Liver (tissue), 9 donors: ENCODE results near the gene WNT2. TPM values are rescaled to one million over a fixed set of nuclear protein-coding genes. Genes with fewer than 3 reads are reported as not detected.

Experiments used
- DNase-seq: peaks from one replicate; pipeline ENCODE4 v3.0.0-alpha.2; 2017; ENCODE audit warnings: low spot score
- H3K27ac ChIP-seq, 2 donors: one replicate each; pipeline ENCODE4 v1.7.0; 2013; ENCODE audit warnings: inconsistent platforms in 2 of 2, low read length in 2 of 2, control low read depth in 1 of 2, low read depth in 1 of 2, mild to moderate bottlenecking in 1 of 2
- H3K27me3 ChIP-seq, 4 donors: one replicate each; pipeline versions ENCODE4 v1.6.1 to v1.7.0; 2013; ENCODE audit warnings: low read length in 3 of 4, inconsistent platforms in 1 of 4, mild to moderate bottlenecking in 1 of 4, moderate library complexity in 1 of 4; ENCODE audit not compliant: control insufficient read depth in 4 of 4, insufficient read depth in 4 of 4
- H3K36me3 ChIP-seq, 4 donors: one replicate each; pipeline versions ENCODE4 v1.6.1 to v1.7.0; 2013; ENCODE audit warnings: low read length in 3 of 4, mild to moderate bottlenecking in 3 of 4, low read depth in 1 of 4, moderate library complexity in 1 of 4; ENCODE audit not compliant: control insufficient read depth in 4 of 4, insufficient read depth in 3 of 4
- H3K4me1 ChIP-seq, 4 donors: one replicate each; pipeline versions ENCODE4 v1.6.1 to v1.7.0; 2013; ENCODE audit warnings: low read length in 3 of 4, mild to moderate bottlenecking in 3 of 4, moderate library complexity in 1 of 4; ENCODE audit not compliant: control insufficient read depth in 4 of 4, insufficient read depth in 4 of 4
- H3K4me3 ChIP-seq, 3 donors: one replicate each; pipeline versions ENCODE4 v1.6.1 to v1.7.0; 2013; ENCODE audit warnings: low read length in 3 of 3, control low read depth in 1 of 3, low read depth in 1 of 3, mild to moderate bottlenecking in 1 of 3
- H3K9ac ChIP-seq, 2 donors: one replicate each; pipeline ENCODE4 v1.7.0; 2013; ENCODE audit warnings: low read length in 2 of 2, mild to moderate bottlenecking in 2 of 2, moderate library complexity in 2 of 2, control low read depth in 1 of 2, low read depth in 1 of 2
- H3K9me3 ChIP-seq, 4 donors: one replicate each; pipeline versions ENCODE4 v1.6.1 to v1.7.0; 2013; ENCODE audit warnings: low read length in 3 of 4; ENCODE audit not compliant: control insufficient read depth in 4 of 4
- EGR1 ChIP-seq, 2 donors: IDR thresholded peaks; 2 replicates each; pipeline ENCODE4 v1.6.1; 2016 to 2018; ENCODE audit warnings: antibody characterized with exemption in 2 of 2, low read depth in 2 of 2
- FOXA1 ChIP-seq: IDR thresholded peaks from 2 replicates; pipeline ENCODE4 v1.6.1; 2016; ENCODE audit warnings: antibody characterized with exemption
- FOXA2 ChIP-seq: IDR thresholded peaks from 2 replicates; pipeline ENCODE4 v1.6.1; 2016; ENCODE audit warnings: antibody characterized with exemption
- GABPA ChIP-seq, 2 donors: IDR thresholded peaks in 1 of 2; conservative IDR thresholded peaks in 1 of 2; 2 replicates each; pipeline ENCODE4 v1.6.1; 2016; ENCODE audit warnings: antibody characterized with exemption in 2 of 2, mild to moderate bottlenecking in 1 of 2, moderate library complexity in 1 of 2
- HNF4A ChIP-seq, 2 donors: conservative IDR thresholded peaks; 2 replicates each; pipeline ENCODE4 v1.6.1; 2016; ENCODE audit warnings: antibody characterized with exemption in 2 of 2, mild to moderate bottlenecking in 2 of 2
- JUND ChIP-seq, 2 donors: IDR thresholded peaks; 2 replicates each; pipeline ENCODE4 v1.6.1; 2016; ENCODE audit warnings: antibody characterized with exemption in 2 of 2
- NR2F2 ChIP-seq: IDR thresholded peaks from 2 replicates; pipeline ENCODE4 v1.6.1; 2016; ENCODE audit warnings: antibody characterized with exemption
- RXRA ChIP-seq, 2 donors: IDR thresholded peaks; 2 replicates each; pipeline ENCODE4 v1.6.1; 2017 to 2018; ENCODE audit warnings: antibody characterized with exemption in 2 of 2, mild to moderate bottlenecking in 1 of 2
- SP1 ChIP-seq: IDR thresholded peaks from 2 replicates; pipeline ENCODE4 v1.6.1; 2018; ENCODE audit warnings: antibody characterized with exemption, mild to moderate bottlenecking
- YY1 ChIP-seq: IDR thresholded peaks from 2 replicates; pipeline ENCODE4 v1.6.1; 2016; ENCODE audit warnings: antibody characterized with exemption, mild to moderate bottlenecking
- WGBS: extraction: QIAGEN DNeasy Blood & Tissue Kit; methylation state at CpG from one replicate; pipeline ENCODE4 v1.1.7; 2013; 5-methylcytosine and 5-hydroxymethylcytosine counted together
- polyA plus RNA-seq, 2 donors: library from polyadenylated mRNA; stranded (reverse) in 1 of 2; unstranded in 1 of 2; fragments of 200-250 nt in 1 of 2; fragments of >200 nt in 1 of 2; fragmentation: Nextera tagmentation in 1 of 2; extraction: Ambion mirVana in 1 of 2; gene quantifications; one replicate each; pipeline versions ENCODE4 v1.2.1 to v1.2.3, GENCODE V29; 2013 to 2015
- total RNA-seq, 2 donors: library from RNA; depleted of rRNA; stranded (reverse); fragments of >200 nt; gene quantifications; one replicate each; pipeline ENCODE4 v1.2.3, GENCODE V29; 2014
- TF ChIP-seq, protein P1 (sequence below): IDR thresholded peaks from 2 replicates; pipeline ENCODE4 v1.6.1; 2016; ENCODE audit warnings: antibody characterized with exemption
- TF ChIP-seq, protein P2 (sequence below): IDR thresholded peaks from 2 replicates; pipeline ENCODE4 v1.6.1; 2016; ENCODE audit warnings: antibody characterized with exemption
- TF ChIP-seq, protein P3 (sequence below): fragments of 150-350 bp; IDR thresholded peaks from 2 replicates; pipeline ENCODE4 v1.5.1; 2017; ENCODE audit warnings: improper control_type of control experiment, low read depth, low read length; ENCODE audit not compliant: missing input control
- TF ChIP-seq, protein P4 (sequence below): IDR thresholded peaks from 2 replicates; pipeline ENCODE4 v1.6.1; 2016; ENCODE audit warnings: antibody characterized with exemption
- TF ChIP-seq, protein P5 (sequence below): IDR thresholded peaks from 2 replicates; pipeline ENCODE4 v1.6.1; 2016; ENCODE audit warnings: antibody characterized with exemption, mild to moderate bottlenecking
- donor health status: healthy.
- donor health status: healthy.
- donor health status: healthy.
- donor health status: healthy.
- donor health status: healthy.

Gene WNT2
- total and polyA plus RNA-seq, 4 donors = 1.1 to 2.0 (median 1.6) TPM

DNA sequence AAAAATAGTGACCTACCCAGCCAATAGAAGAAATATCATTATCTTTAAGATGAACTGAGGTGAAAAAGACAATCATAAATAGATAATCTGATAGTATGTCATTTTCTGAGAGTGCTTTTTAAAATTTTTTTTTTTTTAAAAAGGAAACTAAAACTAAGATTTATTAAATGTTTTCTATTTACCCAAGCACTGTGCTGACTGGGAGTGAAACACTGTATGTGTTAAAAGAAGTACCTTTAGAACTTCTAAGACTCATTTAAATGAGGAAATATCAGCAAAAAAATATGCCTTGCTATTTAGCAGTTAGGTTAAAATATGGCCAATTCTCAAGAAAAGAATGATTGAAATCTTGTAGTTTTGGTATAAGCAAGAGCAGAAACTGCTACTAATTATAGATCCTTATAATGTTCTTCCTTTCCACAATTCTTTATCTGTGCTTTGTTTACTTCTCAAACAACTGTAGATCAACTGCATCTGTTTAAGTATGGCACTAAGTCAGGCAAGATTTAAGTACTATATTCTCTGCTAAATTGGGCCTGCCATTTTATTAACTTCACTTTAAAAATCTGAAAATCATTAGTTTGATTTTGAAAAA, 39.5 kb upstream of the WNT2 start:
- no peak for DNase-seq
- no peak overlapping the region for H3K27ac ChIP-seq
- no peaks in the 10 kb centered on the region for H3K4me1 ChIP-seq
- H3K9me3 ChIP-seq = no peaks in the 10 kb centered on the region
- TF ChIP-seq NR2F2 (no peak), EGR1 (IDR thresholded peaks at IDR 0.05; ENCODE audit: low read depth in 2 of 2) (no peak), JUND (IDR thresholded peaks at IDR 0.05) (no peak), YY1 (no peak), SP1 (no peak), RXRA (IDR thresholded peaks at IDR 0.05) (no peak), GABPA (IDR thresholded peaks at IDR 0.05 in 1 of 2, conservative IDR thresholded peaks at IDR 0.05 in 1 of 2) (no peak), HNF4A (conservative IDR thresholded peaks at IDR 0.05) (no peak), FOXA1 (no peak), FOXA2 (no peak)
- TF ChIP-seq, protein P1, sequence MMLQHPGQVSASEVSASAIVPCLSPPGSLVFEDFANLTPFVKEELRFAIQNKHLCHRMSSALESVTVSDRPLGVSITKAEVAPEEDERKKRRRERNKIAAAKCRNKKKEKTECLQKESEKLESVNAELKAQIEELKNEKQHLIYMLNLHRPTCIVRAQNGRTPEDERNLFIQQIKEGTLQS = no peak
- TF ChIP-seq, protein P2, sequence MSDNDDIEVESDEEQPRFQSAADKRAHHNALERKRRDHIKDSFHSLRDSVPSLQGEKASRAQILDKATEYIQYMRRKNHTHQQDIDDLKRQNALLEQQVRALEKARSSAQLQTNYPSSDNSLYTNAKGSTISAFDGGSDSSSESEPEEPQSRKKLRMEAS = no peak
- TF ChIP-seq, protein P3, sequence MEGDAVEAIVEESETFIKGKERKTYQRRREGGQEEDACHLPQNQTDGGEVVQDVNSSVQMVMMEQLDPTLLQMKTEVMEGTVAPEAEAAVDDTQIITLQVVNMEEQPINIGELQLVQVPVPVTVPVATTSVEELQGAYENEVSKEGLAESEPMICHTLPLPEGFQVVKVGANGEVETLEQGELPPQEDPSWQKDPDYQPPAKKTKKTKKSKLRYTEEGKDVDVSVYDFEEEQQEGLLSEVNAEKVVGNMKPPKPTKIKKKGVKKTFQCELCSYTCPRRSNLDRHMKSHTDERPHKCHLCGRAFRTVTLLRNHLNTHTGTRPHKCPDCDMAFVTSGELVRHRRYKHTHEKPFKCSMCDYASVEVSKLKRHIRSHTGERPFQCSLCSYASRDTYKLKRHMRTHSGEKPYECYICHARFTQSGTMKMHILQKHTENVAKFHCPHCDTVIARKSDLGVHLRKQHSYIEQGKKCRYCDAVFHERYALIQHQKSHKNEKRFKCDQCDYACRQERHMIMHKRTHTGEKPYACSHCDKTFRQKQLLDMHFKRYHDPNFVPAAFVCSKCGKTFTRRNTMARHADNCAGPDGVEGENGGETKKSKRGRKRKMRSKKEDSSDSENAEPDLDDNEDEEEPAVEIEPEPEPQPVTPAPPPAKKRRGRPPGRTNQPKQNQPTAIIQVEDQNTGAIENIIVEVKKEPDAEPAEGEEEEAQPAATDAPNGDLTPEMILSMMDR = no peak
- TF ChIP-seq, protein P4, sequence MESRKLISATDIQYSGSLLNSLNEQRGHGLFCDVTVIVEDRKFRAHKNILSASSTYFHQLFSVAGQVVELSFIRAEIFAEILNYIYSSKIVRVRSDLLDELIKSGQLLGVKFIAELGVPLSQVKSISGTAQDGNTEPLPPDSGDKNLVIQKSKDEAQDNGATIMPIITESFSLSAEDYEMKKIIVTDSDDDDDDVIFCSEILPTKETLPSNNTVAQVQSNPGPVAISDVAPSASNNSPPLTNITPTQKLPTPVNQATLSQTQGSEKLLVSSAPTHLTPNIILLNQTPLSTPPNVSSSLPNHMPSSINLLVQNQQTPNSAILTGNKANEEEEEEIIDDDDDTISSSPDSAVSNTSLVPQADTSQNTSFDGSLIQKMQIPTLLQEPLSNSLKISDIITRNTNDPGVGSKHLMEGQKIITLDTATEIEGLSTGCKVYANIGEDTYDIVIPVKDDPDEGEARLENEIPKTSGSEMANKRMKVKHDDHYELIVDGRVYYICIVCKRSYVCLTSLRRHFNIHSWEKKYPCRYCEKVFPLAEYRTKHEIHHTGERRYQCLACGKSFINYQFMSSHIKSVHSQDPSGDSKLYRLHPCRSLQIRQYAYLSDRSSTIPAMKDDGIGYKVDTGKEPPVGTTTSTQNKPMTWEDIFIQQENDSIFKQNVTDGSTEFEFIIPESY = no peak
- H3K27me3 ChIP-seq = no peaks in the 10 kb centered on the region
- H3K9ac ChIP-seq = no peak overlapping the region
- H3K4me3 ChIP-seq = no peak overlapping the region
- H3K36me3 ChIP-seq = no peaks in the 10 kb centered on the region

DNA sequence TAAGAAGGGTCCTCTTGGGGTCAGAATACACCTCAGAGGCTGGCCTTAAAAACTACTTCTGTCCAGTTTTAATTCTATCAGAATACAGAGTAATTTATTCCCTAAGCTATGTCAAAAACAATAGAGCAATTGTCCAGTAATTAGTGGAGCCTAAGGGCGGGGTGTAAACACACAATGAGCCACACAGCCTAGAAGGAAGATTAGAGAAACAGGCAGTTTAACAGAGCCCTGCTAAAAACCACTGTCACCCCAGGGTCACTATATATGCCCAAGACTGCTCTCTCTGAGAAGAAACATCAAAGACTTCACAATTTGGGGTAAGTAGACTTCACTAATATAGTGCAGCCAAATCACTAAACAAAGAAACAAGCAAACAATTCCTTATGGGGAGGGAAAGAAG, 27.2 kb upstream of the WNT2 start:
- DNase-seq = no peak
- Histone ChIP-seq H3K9me3 (no peaks in the 10 kb centered on the region), H3K9ac (no peak overlapping the region), H3K27me3 (peaks cover 0 to 11% (median 0%) of the 10 kb centered on the region in 4 donors), H3K4me1 (no peaks in the 10 kb centered on the region), H3K36me3 (no peaks in the 10 kb centered on the region), H3K27ac (no peak overlapping the region), H3K4me3 (no peak overlapping the region)
- TF ChIP-seq, protein P5, sequence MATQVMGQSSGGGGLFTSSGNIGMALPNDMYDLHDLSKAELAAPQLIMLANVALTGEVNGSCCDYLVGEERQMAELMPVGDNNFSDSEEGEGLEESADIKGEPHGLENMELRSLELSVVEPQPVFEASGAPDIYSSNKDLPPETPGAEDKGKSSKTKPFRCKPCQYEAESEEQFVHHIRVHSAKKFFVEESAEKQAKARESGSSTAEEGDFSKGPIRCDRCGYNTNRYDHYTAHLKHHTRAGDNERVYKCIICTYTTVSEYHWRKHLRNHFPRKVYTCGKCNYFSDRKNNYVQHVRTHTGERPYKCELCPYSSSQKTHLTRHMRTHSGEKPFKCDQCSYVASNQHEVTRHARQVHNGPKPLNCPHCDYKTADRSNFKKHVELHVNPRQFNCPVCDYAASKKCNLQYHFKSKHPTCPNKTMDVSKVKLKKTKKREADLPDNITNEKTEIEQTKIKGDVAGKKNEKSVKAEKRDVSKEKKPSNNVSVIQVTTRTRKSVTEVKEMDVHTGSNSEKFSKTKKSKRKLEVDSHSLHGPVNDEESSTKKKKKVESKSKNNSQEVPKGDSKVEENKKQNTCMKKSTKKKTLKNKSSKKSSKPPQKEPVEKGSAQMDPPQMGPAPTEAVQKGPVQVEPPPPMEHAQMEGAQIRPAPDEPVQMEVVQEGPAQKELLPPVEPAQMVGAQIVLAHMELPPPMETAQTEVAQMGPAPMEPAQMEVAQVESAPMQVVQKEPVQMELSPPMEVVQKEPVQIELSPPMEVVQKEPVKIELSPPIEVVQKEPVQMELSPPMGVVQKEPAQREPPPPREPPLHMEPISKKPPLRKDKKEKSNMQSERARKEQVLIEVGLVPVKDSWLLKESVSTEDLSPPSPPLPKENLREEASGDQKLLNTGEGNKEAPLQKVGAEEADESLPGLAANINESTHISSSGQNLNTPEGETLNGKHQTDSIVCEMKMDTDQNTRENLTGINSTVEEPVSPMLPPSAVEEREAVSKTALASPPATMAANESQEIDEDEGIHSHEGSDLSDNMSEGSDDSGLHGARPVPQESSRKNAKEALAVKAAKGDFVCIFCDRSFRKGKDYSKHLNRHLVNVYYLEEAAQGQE = no peak
- 78% methylated on average over 1 of the region's 1 CpG for WGBS
